Kasumi-1 (cell line): ENCODE measurements around the gene PHLDB2.

Source experiments
- DNase-seq, 2 experiments: peaks; one replicate each; lab custom pipeline; 2025; lab: John Stamatoyannopoulos, UW

PHLDB2 gene

GRCh38 chr3:111884411-111885018 is 25.4 kb downstream of the PHLDB2 start:
- DNase-seq: no peak

GRCh38 chr3:111885578-111885977 is 26.5 kb downstream of the PHLDB2 start:
- no peak for DNase-seq

DNA sequence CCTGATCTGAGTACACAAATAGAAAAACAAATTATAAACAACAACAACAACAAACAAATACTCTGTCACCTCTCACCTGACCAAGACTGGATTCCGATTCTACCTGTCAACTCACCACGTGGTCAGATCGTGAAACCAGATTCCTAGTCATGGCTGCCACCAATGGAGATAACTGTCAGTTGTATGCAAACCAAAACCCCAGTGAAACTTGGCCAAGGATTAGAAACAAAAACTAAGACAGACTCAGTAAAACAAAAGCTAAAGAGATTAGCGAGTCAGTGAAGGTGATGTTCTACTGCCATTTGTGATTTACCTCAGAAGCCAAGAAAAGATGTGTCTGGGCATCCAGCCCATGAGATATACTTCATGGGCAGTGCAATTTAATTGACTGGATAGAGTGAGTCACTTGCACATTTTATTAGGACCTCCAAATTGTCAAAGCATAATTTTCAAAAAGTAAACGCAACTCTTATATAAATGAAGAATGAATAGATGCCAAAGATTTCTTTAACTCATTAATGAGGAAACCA is 31.1 kb downstream of the PHLDB2 start:
- DNase-seq: no peak

GRCh38 chr3:111892070-111892469 is 33.0 kb downstream of the PHLDB2 start:
- DNase-seq: no peak

GRCh38 chr3:111895071-111895470 is 36.0 kb downstream of the PHLDB2 start:
- DNase-seq: peak; percentile 59 to 79

GRCh38 chr3:111899966-111900365 is 40.9 kb downstream of the PHLDB2 start:
- no peak for DNase-seq

- DNase-seq: no peak
Observed at GRCh38 chr3:111901637-111902036, 42.6 kb downstream of the PHLDB2 start.

- DNase-seq: no peak
Observed at GRCh38 chr3:111902534-111902933, 43.5 kb downstream of the PHLDB2 start.

GRCh38 chr3:111903067-111903511 is 44.0 kb downstream of the PHLDB2 start:
- no peak for DNase-seq

- no peak for DNase-seq
Observed at GRCh38 chr3:111904376-111905241, 45.5 kb downstream of the PHLDB2 start.

DNA sequence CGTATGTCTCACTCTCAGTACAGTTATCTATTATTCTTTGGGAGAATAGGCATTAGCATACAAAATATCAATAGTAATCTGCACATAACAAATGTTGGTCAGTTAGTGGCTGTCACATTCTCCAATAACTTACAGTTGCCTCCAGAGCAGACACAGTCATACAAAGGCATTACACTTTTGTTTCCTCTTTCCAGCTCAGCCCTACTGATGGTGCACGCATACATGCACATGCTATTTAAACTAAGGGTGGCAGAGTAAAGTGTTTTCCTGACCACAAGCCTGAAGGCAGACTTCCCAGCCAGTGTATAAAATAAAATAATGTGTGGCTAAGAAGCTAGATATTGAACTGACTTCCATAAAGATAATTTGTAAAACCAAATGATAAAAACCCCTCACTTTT is 47.6 kb downstream of the PHLDB2 start:
- DNase-seq: no peak

- no peak for DNase-seq
Observed at GRCh38 chr3:111907151-111907550, 48.1 kb downstream of the PHLDB2 start.

DNA sequence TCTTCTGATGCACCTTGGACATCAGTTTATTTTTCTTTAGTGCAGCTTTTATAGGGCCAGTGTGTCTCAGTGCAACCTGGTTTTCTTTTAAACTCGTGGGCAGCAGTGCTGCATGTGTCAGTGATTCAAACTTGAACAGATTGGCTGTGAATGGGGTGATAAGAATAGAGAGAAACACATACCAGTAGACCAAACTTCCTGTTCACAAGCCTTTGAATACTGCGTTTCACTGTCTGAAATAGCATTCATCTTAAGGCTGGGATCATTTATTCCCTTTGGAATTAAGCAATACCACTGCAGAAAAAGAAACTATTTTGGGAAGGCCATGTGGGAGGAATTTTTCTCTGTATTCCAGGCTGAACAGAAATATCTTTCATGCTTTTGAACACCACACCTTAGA is 51.7 kb downstream of the PHLDB2 start:
- no peak for DNase-seq

DNA sequence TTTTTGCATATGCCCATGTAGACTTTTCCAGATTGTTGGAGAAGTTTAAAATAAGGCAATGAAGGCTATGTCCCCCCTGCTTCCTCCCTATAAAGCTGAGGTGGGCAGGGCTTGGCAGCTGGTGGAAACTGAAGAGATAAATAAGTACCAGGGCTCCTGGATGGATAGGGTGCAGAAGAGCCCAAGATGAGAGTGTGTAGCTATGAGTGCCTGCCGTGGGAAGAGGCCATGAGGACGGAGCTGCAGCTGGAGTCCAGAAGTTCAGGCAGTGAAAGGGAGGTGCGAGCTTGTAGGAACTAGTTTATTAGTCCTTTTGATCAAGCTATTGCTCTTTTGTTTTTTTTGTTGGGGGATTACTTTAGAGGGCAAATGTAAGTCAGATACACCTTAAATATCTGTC is 52.4 kb downstream of the PHLDB2 start:
- DNase-seq: no peak

DNA sequence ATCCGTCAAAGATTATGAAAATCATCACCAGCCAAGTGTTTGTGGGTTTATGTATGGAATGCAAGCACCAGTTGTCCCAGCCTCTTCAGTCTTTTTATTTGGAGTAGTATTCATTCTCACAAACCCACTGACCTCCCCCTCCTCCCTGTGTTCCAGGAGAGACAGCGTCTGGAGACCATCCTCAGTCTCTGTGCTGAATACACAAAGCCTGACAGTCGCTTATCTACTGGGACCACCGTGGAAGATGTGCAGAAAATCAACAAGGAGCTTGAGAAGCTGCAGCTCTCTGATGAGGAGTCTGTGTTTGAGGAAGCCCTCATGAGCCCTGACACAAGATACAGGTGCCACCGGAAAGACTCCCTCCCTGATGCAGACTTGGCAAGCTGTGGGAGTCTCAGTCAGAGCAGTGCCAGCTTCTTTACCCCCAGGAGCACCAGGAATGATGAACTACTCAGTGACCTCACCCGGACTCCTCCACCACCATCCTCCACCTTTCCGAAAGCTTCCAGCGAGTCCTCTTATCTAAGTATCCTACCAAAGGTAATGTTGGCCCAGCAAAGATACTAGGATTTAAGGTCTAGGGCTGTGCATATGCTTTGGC is 54.2 kb downstream of the PHLDB2 start:
- no peak for DNase-seq

DNA sequence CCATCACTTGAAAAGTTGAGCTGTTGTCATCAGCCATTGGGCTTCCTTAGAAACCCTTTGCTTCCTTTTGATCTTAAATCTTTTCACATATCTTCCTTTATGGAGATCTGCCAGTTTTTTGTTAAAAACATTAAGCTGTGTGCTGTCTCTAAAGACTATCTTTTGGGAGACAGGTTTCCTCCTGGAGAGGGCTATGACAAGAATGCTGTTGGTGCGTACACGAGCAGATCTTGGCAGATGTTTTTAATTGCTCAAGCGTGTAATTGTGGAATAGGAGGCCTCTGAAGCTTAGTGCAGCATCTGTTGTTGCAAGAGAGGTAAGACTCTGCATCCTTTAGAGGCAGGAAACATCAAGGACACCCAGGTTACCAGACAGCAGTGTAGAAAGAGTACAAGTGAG is 56.8 kb downstream of the PHLDB2 start:
- DNase-seq: no peak

DNA sequence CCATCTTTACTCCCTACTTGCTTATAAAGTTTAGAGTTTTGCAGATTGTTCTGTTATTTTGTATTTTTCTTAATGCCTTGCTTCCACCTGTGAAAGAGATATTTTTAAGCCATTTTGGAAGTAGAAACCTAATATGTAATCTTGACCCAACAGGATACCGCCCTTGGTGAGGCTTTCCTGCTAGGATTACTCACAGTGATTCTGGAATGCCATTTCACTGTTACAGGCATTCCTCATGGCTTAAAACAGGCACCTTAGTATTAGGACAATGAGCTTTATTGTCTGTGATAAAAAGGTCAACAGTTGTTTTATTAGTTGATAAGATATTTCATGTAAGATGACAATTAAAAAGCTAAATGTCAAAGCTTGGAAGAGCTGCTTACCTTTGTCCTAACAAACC is 58.2 kb downstream of the PHLDB2 start:
- no peak for DNase-seq

DNA sequence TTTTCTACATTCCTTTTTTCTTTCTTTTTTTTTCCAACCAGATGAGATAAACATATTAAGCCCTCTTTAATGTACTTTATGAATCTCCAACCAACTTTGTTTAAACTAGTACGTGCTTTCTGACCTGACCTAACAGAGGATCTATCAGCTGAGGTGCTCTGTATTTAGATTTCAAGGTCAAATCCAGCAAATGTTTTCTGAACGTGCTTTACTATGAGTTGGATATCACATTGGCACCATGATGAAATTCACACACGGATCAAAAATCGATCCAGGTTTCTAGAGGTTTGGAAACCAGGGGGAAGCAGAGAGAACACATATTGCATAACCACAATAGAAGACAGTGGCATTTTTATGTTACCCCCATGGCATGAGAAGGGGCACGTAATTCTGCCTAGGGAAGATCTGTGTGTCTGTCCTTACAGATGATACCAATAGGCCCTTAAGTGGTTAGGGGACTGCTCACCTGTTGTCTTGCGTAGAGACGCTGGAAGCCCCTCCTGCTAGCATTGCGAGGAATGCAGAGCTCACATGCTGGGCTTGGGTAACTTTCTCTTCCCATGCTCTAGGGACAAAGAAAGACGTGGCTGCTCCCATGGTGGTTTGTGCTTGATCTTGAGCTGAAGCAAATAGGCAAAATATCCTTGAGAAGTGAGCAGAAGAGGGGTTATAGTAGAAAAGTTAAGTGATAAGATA is 60.5 kb downstream of the PHLDB2 start:
- DNase-seq: no peak

DNA sequence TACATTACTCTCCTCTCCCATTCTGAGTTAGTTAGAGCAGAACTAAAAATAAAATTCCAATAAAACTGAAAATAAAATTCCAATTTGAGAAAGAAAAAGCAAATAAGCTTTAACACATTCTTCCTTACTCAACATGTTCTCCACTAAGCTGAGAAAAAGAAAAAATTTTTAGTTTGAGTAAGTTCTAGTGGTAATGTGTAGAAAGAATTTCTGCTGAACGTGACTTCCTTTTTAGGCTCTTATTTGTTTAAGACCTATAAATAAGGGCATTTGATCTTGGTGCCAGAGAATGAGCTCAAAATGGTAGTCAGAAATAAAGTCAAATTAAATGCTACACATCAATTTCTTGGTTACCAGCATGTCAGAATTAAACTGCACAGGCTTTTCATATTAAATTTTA is 62.1 kb downstream of the PHLDB2 start:
- no peak for DNase-seq

DNA sequence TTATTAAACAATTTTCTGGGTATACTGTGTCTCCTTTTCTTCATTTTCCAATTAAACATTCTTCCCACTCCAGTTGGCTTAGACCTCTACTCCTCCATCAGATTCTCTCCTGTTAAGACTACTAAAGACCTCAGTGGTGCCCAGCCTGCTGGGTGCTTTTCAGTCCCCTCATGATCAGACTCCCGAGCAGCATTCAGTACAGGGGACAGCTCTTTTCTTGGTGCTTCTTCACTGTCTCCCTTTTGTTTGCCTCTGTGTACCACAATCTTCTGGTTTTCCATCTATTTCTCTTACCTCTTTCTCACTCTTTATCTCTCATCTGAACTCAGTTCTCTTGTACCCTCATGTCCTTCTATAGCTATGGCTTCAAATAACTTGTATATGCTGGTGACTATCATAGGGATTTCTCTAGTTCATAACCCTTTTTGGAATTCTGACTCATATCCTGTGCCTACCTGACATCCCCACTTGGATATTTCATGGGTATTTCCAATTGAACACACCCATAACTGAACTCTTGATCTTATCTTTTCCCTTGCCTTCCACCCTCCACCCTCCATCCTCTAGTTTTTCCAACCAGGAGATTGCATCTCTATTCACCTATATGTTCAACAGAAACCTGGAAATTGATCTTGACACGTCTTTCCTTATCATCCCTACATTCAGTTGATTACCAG is 64.2 kb downstream of the PHLDB2 start:
- no peak for DNase-seq

DNA sequence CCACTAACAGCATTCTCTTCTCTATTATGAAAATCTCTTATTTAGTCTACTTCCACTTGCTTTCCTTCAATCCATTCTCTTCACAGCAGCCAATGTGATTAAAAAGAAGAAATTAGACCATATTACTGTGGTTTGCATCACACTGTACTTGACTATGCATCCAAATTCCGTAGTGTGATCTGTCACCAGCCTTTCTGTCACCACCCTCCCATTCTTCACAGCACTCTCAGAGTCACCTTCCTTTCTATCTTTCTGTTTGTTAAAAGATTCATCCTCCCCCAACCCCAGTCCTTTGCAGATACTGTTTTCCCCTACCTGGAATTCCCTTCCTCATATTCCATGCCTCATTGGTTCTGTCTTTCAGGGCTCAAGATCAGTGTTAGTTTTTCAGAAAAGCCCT is 64.7 kb downstream of the PHLDB2 start:
- DNase-seq: no peak

DNA sequence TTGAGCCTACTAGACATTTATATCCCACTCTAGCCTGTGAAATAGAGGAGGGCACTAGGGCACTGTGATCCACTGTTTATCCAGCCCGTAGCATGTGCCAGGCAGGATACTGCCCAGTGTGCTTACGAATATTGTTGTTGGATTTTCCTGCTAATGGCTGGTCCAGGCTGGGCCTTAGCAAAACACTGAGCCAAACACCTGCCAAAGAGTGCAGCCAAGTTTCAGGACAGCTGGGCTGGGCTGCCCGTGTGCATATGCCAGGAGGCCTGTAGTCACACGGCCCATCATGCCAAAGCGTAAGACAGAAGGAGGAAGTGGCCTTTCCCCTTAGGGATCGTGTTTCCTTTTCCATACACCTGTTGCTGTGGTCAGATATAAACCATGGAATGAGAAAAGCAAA is 65.2 kb downstream of the PHLDB2 start:
- no peak for DNase-seq
